Smooth muscle cell (in vitro differentiated cells): ENCODE data around the gene C10orf120. TPM values are rescaled to one million over a fixed set of nuclear protein-coding genes. Genes with fewer than 3 reads are reported as not detected.

ENCODE experiments used
- DNase-seq: peaks from one replicate; lab custom pipeline; 2025; ENCODE audit not compliant: unreplicated experiment; lab: John Stamatoyannopoulos, UW
- H2AFZ ChIP-seq: fragments of 200-600 bp; sonication (generic); 2 replicates; pipeline ENCODE4 v1.6.0; 2016; ENCODE audit warnings: antibody characterized with exemption, low read depth, mild to moderate bottlenecking
- H3F3A ChIP-seq: fragments of 200-600 bp; sonication (generic); 2 replicates; pipeline ENCODE4 v1.6.0; 2017; ENCODE audit warnings: antibody characterized with exemption, low read depth
- H3K27ac ChIP-seq: fragments of 200-600 bp; sonication (generic); 2 replicates; pipeline ENCODE4 v1.5.1; 2016; ENCODE audit warnings: low read depth, mild to moderate bottlenecking
- H3K27me3 ChIP-seq: fragments of 200-600 bp; sonication (generic); 2 replicates; pipeline ENCODE4 v1.6.1; 2016; ENCODE audit warnings: low read depth, mild to moderate bottlenecking
- H3K36me3 ChIP-seq: fragments of 200-600 bp; sonication (generic); 2 replicates; pipeline ENCODE4 v1.5.1; 2016; ENCODE audit warnings: low read depth
- H3K4me1 ChIP-seq: fragments of 200-600 bp; sonication (generic); 2 replicates; pipeline ENCODE4 v1.5.1; 2016; ENCODE audit warnings: low read depth
- H3K4me2 ChIP-seq: fragments of 200-600 bp; sonication (generic); 2 replicates; pipeline ENCODE4 v1.6.0; 2016; ENCODE audit warnings: mild to moderate bottlenecking
- H3K4me3 ChIP-seq: fragments of 200-600 bp; sonication (generic); 2 replicates; pipeline ENCODE4 v1.5.1; 2016; ENCODE audit warnings: mild to moderate bottlenecking
- H3K79me2 ChIP-seq: fragments of 200-600 bp; sonication (generic); 2 replicates; pipeline ENCODE4 v1.6.0; 2016; ENCODE audit warnings: low read depth, mild to moderate bottlenecking
- H3K9ac ChIP-seq: fragments of 200-600 bp; sonication (generic); 2 replicates; pipeline ENCODE4 v1.6.0; 2016; ENCODE audit warnings: low read depth
- H3K9me3 ChIP-seq: fragments of 200-600 bp; sonication (generic); replicated peaks from 2 replicates; pipeline ENCODE4 v1.5.1; 2016; ENCODE audit warnings: low read depth
- H4K20me1 ChIP-seq: fragments of 200-600 bp; sonication (generic); 2 replicates; pipeline ENCODE4 v1.6.0; 2016; ENCODE audit warnings: low read depth
- CTCF ChIP-seq: fragments of 200-600 bp; sonication (generic); IDR thresholded peaks from 2 replicates; pipeline ENCODE4 v1.5.1; 2017; ENCODE audit warnings: borderline replicate concordance, mild to moderate bottlenecking, antibody characterized with exemption; ENCODE audit not compliant: insufficient read depth, poor library complexity, severe bottlenecking
- WGBS: methylation state at CpG from one replicate; pipeline ENCODE4 v1.1.7; 2016; ENCODE audit warnings: low lambda C conversion rate; 5-methylcytosine and 5-hydroxymethylcytosine counted together
- polyA plus RNA-seq: library from polyadenylated mRNA; unstranded; fragments of >200 nt; fragmentation: Nextera tagmentation; extraction: Ambion mirVana; gene quantifications from 2 replicates; pipeline ENCODE4 v1.2.1, GENCODE V29; 2016
- total RNA-seq: library from RNA; depleted of rRNA; stranded (reverse); fragments of >200 nt; gene quantifications from 2 replicates; pipeline ENCODE4 v1.2.3, GENCODE V29; 2014

Gene C10orf120
- total and polyA plus RNA-seq, 2 experiments from 2014 or later = not detected

- no peak overlapping the region for H2AFZ ChIP-seq
- no peaks in the 10 kb centered on the region for H4K20me1 ChIP-seq
- H3K9me3 ChIP-seq = no peaks in the 10 kb centered on the region
- no peak overlapping the region for H3K27ac ChIP-seq
- no peak for TF ChIP-seq CTCF
- H3K4me2 ChIP-seq = no peak overlapping the region
- no peaks in the 10 kb centered on the region for H3K36me3 ChIP-seq
- no peak overlapping the region for H3K4me3 ChIP-seq
- DNase-seq = no peak
- H3K4me1 ChIP-seq = no peaks in the 10 kb centered on the region
- no peaks in the 10 kb centered on the region for H3K79me2 ChIP-seq
- H3F3A ChIP-seq = no peaks in the 10 kb centered on the region
- H3K9ac ChIP-seq = no peak overlapping the region
- WGBS = 79% methylated on average over 6 of the region's 6 CpGs
- H3K27me3 ChIP-seq = peaks cover 3% of the 10 kb centered on the region
Measured at GRCh38 chr10:122660696-122661095, 39.0 kb downstream of the C10orf120 start.

- TF ChIP-seq CTCF = no peak
- no peaks in the 10 kb centered on the region for H3K36me3 ChIP-seq
- no peak overlapping the region for H3K4me3 ChIP-seq
- no peaks in the 10 kb centered on the region for H3F3A ChIP-seq
- peaks cover 6% of the 10 kb centered on the region for H3K27me3 ChIP-seq
- no peak for DNase-seq
- no peak overlapping the region for H2AFZ ChIP-seq
- H3K9me3 ChIP-seq = no peaks in the 10 kb centered on the region
- no peak overlapping the region for H3K4me2 ChIP-seq
- H4K20me1 ChIP-seq = no peaks in the 10 kb centered on the region
- H3K9ac ChIP-seq = no peak overlapping the region
- whole genome bisulfite sequencing = 80% methylated on average over 7 of the region's 7 CpGs
- H3K27ac ChIP-seq = no peak overlapping the region
- no peaks in the 10 kb centered on the region for H3K79me2 ChIP-seq
- no peaks in the 10 kb centered on the region for H3K4me1 ChIP-seq
Measured at GRCh38 chr10:122659651-122660050, 40.0 kb downstream of the C10orf120 start.

- Histone ChIP-seq H3K9me3 (no peaks in the 10 kb centered on the region), H2AFZ (no peak overlapping the region), H3K79me2 (no peaks in the 10 kb centered on the region), H3K27ac (no peak overlapping the region), H3F3A (no peaks in the 10 kb centered on the region), H3K4me3 (no peak overlapping the region), H3K36me3 (no peaks in the 10 kb centered on the region), H3K27me3 (peaks cover 11% of the 10 kb centered on the region), H3K4me1 (no peaks in the 10 kb centered on the region), H3K4me2 (no peak overlapping the region), H3K9ac (no peak overlapping the region), H4K20me1 (no peaks in the 10 kb centered on the region)
- WGBS = 87% methylated on average over 6 of the region's 6 CpGs
- TF ChIP-seq CTCF = no peak
- DNase-seq = no peak
Measured at GRCh38 chr10:122659126-122659525, 40.5 kb downstream of the C10orf120 start.

GRCh38 chr10:122658356-122659049 is 41.1 kb downstream of the C10orf120 start:
- WGBS = 90% methylated on average over 8 of the region's 8 CpGs
- TF ChIP-seq CTCF = no peak
- Histone ChIP-seq H3K36me3 (no peaks in the 10 kb centered on the region), H3K4me1 (no peaks in the 10 kb centered on the region), H2AFZ (no peak overlapping the region), H3K4me3 (no peak overlapping the region), H3K27ac (no peak overlapping the region), H3K27me3 (peaks cover 14% of the 10 kb centered on the region), H3F3A (no peaks in the 10 kb centered on the region), H4K20me1 (no peaks in the 10 kb centered on the region), H3K9me3 (no peaks in the 10 kb centered on the region), H3K9ac (no peak overlapping the region), H3K79me2 (no peaks in the 10 kb centered on the region), H3K4me2 (no peak overlapping the region)
- DNase-seq = no peak
